ENCODE measurements around the gene VIPR2. TPM values are rescaled to one million over a fixed set of nuclear protein-coding genes. Genes with fewer than 3 reads are reported as not detected.

Gene VIPR2
- total RNA-seq, 1 donor from 2014 or later = 1.6 TPM

GRCh38 chr7:159151231-159151630, 6.6 kb upstream of the VIPR2 start:
- Mint-ChIP-seq H3K4me1 (no peaks in the 10 kb centered on the region), H3K4me3 (no peak overlapping the region), H3K36me3 (ENCODE audit: low read depth) (no peaks in the 10 kb centered on the region), H3K9me3 (no peaks in the 10 kb centered on the region), H3K27me3 (no peaks in the 10 kb centered on the region), H3K27ac (no peak overlapping the region)
- intact Hi-C loops (cut with micrococcal nuclease) = no loop called here
- DNase-seq = no peak

DNA sequence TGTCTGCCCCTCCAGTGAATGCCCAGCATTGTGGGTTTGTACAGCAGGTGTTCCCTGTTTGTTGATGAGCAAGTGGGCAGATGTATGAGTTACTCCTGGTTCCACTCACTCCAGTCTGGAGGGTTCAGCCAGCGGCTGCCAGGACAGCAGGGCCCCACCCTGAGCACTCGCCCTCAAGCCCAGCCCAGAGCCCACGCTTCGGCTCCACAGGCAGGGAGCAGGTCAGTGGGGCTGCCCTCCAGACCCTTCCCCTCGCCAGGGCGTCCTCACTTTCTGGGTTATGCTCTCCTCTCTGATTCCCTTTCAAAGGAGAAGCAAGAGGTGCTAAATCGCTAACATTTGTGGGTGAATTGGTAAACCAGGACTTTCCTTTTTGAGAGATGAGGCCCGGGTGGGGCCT, 4.8 kb upstream of the VIPR2 start:
- Mint-ChIP-seq H3K4me3 (no peak overlapping the region), H3K36me3 (ENCODE audit: low read depth) (no peaks in the 10 kb centered on the region), H3K9me3 (no peaks in the 10 kb centered on the region), H3K27ac (no peak overlapping the region), H3K27me3 (peaks cover 4% of the 10 kb centered on the region), H3K4me1 (no peaks in the 10 kb centered on the region)
- intact Hi-C loops (cut with micrococcal nuclease) = loop anchor here (10.0 kb wide), 1 partner anchor 145 kb away; no protein-coding TSS in a partner anchor
- no peak for DNase-seq

- no peaks in the 10 kb centered on the region for H3K9me3 Mint-ChIP-seq
- H3K4me3 Mint-ChIP-seq = no peak overlapping the region
- no peaks in the 10 kb centered on the region for H3K4me1 Mint-ChIP-seq
- no peak overlapping the region for H3K27ac Mint-ChIP-seq
- DNase-seq = no peak
- peaks cover 9% of the 10 kb centered on the region for H3K27me3 Mint-ChIP-seq
- H3K36me3 Mint-ChIP-seq (ENCODE audit: low read depth) = no peaks in the 10 kb centered on the region
- intact Hi-C loops (cut with micrococcal nuclease) = loop anchor here (10.0 kb wide), 1 partner anchor 144 kb away; no protein-coding TSS in a partner anchor
These were observed 4.0 kb upstream of the VIPR2 start for GRCh38 chr7:159148430-159149395.

GRCh38 chr7:159147687-159148086, 3.0 kb upstream of the VIPR2 start:
- DNase-seq = no peak
- Mint-ChIP-seq H3K4me1 (peaks cover 3% of the 10 kb centered on the region), H3K27ac (no peak overlapping the region), H3K36me3 (ENCODE audit: low read depth) (no peaks in the 10 kb centered on the region), H3K27me3 (peaks cover 18% of the 10 kb centered on the region), H3K4me3 (no peak overlapping the region), H3K9me3 (no peaks in the 10 kb centered on the region)
- intact Hi-C loops (cut with micrococcal nuclease) = loop anchor here (10.0 kb wide), 1 partner anchor 143 kb away; no protein-coding TSS in a partner anchor

DNA sequence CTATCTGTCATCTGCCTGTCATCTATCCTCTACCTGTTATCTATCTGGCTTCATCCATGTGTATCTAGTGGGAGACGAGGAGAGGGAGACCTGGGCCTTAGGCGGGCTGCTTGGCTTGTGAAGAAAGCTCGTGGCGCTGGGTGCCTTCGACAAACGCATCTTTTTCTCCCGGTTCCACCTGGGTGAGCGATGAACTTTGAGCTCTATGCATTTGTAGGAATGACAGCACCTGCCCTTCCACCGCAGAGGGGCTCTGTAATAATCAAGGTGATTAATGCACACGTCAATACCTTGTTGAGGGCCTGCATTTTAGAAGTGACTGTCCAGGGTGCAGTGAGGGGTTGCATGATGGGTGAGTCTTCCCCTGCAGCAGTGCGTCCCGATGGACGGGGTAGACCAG, 2.6 kb upstream of the VIPR2 start:
- Mint-ChIP-seq H3K36me3 (ENCODE audit: low read depth) (no peaks in the 10 kb centered on the region), H3K9me3 (no peaks in the 10 kb centered on the region), H3K4me1 (peaks cover 3% of the 10 kb centered on the region), H3K4me3 (no peak overlapping the region), H3K27me3 (peaks cover 22% of the 10 kb centered on the region), H3K27ac (no peak overlapping the region)
- no peak for DNase-seq
- intact Hi-C loops (cut with micrococcal nuclease) = loop anchor here (10.0 kb wide), 1 partner anchor 142 kb away; no protein-coding TSS in a partner anchor

GRCh38 chr7:159146084-159146858, 1.6 kb upstream of the VIPR2 start:
- Mint-ChIP-seq H3K4me1 (peaks cover 3% of the 10 kb centered on the region), H3K27me3 (peaks cover 27% of the 10 kb centered on the region), H3K27ac (no peak overlapping the region), H3K36me3 (ENCODE audit: low read depth) (no peaks in the 10 kb centered on the region), H3K9me3 (no peaks in the 10 kb centered on the region), H3K4me3 (no peak overlapping the region)
- DNase-seq = no peak
- intact Hi-C loops (cut with micrococcal nuclease) = loop anchor here (10.0 kb wide), 1 partner anchor 141 kb away; no protein-coding TSS in a partner anchor

GRCh38 chr7:159145490-159145855, 806 bp upstream of the VIPR2 start:
- peak overlapping the region; percentile 72 for H3K4me3 Mint-ChIP-seq
- H3K9me3 Mint-ChIP-seq = no peaks in the 10 kb centered on the region
- peaks cover 30% of the 10 kb centered on the region for H3K27me3 Mint-ChIP-seq
- intact Hi-C loops (cut with micrococcal nuclease) = loop anchor here (10.0 kb wide), 1 partner anchor 141 kb away; no protein-coding TSS in a partner anchor
- no peak for DNase-seq
- H3K27ac Mint-ChIP-seq = no peak overlapping the region
- peaks cover 3% of the 10 kb centered on the region for H3K4me1 Mint-ChIP-seq
- no peaks in the 10 kb centered on the region for H3K36me3 Mint-ChIP-seq (ENCODE audit: low read depth)

GRCh38 chr7:159143780-159144757, 598 bp downstream of the VIPR2 start:
- intact Hi-C loops (cut with micrococcal nuclease) = loop anchor here (2.0 to 10.0 kb wide), 2 partner anchors 53 to 139 kb away; no protein-coding TSS in a partner anchor
- peak overlapping the region; percentile 73 for H3K4me3 Mint-ChIP-seq
- peak; percentile 68 for DNase-seq
- H3K27me3 Mint-ChIP-seq = peaks cover 30% of the 10 kb centered on the region
- H3K27ac Mint-ChIP-seq = no peak overlapping the region
- H3K9me3 Mint-ChIP-seq = no peaks in the 10 kb centered on the region
- H3K4me1 Mint-ChIP-seq = peaks cover 3% of the 10 kb centered on the region
- H3K36me3 Mint-ChIP-seq (ENCODE audit: low read depth) = no peaks in the 10 kb centered on the region

- Mint-ChIP-seq H3K9me3 (no peaks in the 10 kb centered on the region), H3K36me3 (ENCODE audit: low read depth) (no peaks in the 10 kb centered on the region), H3K4me1 (peaks cover 3% of the 10 kb centered on the region), H3K27me3 (peaks cover 30% of the 10 kb centered on the region), H3K4me3 (peak overlapping the region; percentile 21), H3K27ac (no peak overlapping the region)
- no peak for DNase-seq
- intact Hi-C loops (cut with micrococcal nuclease) = loop anchor here (2.0 to 10.0 kb wide), 2 partner anchors 54 to 138 kb away; no protein-coding TSS in a partner anchor
These were observed 1.9 kb downstream of the VIPR2 start for GRCh38 chr7:159142730-159143129.

GRCh38 chr7:159142199-159142598, 2.5 kb downstream of the VIPR2 start:
- H3K4me1 Mint-ChIP-seq = peaks cover 3% of the 10 kb centered on the region
- DNase-seq = no peak
- H3K27me3 Mint-ChIP-seq = peaks cover 30% of the 10 kb centered on the region
- no peak overlapping the region for H3K27ac Mint-ChIP-seq
- intact Hi-C loops (cut with micrococcal nuclease) = loop anchor here (2.0 to 10.0 kb wide), 2 partner anchors 55 to 137 kb away; no protein-coding TSS in a partner anchor
- H3K36me3 Mint-ChIP-seq (ENCODE audit: low read depth) = no peaks in the 10 kb centered on the region
- H3K9me3 Mint-ChIP-seq = no peaks in the 10 kb centered on the region
- H3K4me3 Mint-ChIP-seq = no peak overlapping the region

GRCh38 chr7:159141660-159142059, 3.0 kb downstream of the VIPR2 start:
- Mint-ChIP-seq H3K9me3 (no peaks in the 10 kb centered on the region), H3K36me3 (ENCODE audit: low read depth) (no peaks in the 10 kb centered on the region), H3K27ac (no peak overlapping the region), H3K4me1 (peaks cover 3% of the 10 kb centered on the region), H3K27me3 (peaks cover 30% of the 10 kb centered on the region), H3K4me3 (no peak overlapping the region)
- intact Hi-C loops (cut with micrococcal nuclease) = loop anchor here (2.0 to 10.0 kb wide), 2 partner anchors 55 to 137 kb away; no protein-coding TSS in a partner anchor
- no peak for DNase-seq

- intact Hi-C loops (cut with micrococcal nuclease) = loop anchor here (10.0 kb wide), 1 partner anchor 136 kb away; no protein-coding TSS in a partner anchor
These were observed 3.5 kb downstream of the VIPR2 start for GRCh38 chr7:159141167-159141566.

More at GRCh38 chr7:159141167-159141566, 3.5 kb downstream of the VIPR2 start:
- Mint-ChIP-seq H3K9me3 (no peaks in the 10 kb centered on the region), H3K4me3 (no peak overlapping the region), H3K36me3 (ENCODE audit: low read depth) (no peaks in the 10 kb centered on the region), H3K4me1 (peaks cover 3% of the 10 kb centered on the region), H3K27me3 (peaks cover 30% of the 10 kb centered on the region), H3K27ac (no peak overlapping the region)
- no peak for DNase-seq

All from activated CD4-positive, alpha-beta T cell treated with anti-CD3 and anti-CD28 coated beads, Interleukin-2, amount 10 ng/mL, durations not matched to agents 24 days and 14 days (primary cell).